Measurements from ENCODE around the gene FAM20C. TPM values are rescaled to one million over a fixed set of nuclear protein-coding genes. Genes with fewer than 3 reads are reported as not detected.

Gene FAM20C
- total RNA-seq, 2 experiments from 2014 or later: 2.6 to 4.1 TPM

GRCh38 chr7:154096-154799 is 38.1 kb upstream of the FAM20C start:
- DNase-seq (no peak), ATAC-seq (ENCODE audit: low read depth) (no peak)
- Mint-ChIP-seq H3K4me1 (peaks cover 9% of the 10 kb centered on the region), H3K9me3 (no peaks in the 10 kb centered on the region), H3K27ac (no peak overlapping the region), H3K27me3 (no peaks in the 10 kb centered on the region), H3K36me3 (peaks cover 2% of the 10 kb centered on the region), H3K4me3 (no peak overlapping the region)
- POLR2A ChIA-PET: no interaction called here

DNA sequence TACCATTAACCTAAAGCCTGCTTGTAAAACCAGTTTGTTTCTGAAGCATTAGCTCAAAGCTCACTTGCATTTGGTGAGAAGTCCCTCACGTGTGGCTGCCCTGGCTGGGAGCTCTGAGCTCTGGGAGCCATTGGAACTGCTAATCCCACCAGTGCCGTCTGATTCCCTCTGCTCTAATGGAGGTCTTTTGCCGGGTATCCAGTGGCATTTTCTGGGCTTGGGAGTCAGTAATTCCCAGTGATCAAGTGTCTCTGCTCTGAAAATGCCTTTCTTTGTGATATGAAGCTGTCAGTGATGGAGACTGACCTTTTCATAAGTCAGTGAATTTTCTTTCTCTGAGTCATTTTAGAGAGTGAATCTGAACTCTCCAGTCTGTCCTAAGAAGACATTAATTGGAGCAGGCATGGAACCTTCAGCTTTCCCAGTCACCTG is 36.9 kb upstream of the FAM20C start:
- Mint-ChIP-seq H3K9me3 (no peaks in the 10 kb centered on the region), H3K4me1 (peaks cover 3% of the 10 kb centered on the region), H3K27me3 (no peaks in the 10 kb centered on the region), H3K4me3 (no peak overlapping the region), H3K27ac (no peak overlapping the region), H3K36me3 (peaks cover 2% of the 10 kb centered on the region)
- POLR2A ChIA-PET: no interaction called here
- ATAC-seq (ENCODE audit: low read depth): no peak
- DNase-seq: no peak

DNA sequence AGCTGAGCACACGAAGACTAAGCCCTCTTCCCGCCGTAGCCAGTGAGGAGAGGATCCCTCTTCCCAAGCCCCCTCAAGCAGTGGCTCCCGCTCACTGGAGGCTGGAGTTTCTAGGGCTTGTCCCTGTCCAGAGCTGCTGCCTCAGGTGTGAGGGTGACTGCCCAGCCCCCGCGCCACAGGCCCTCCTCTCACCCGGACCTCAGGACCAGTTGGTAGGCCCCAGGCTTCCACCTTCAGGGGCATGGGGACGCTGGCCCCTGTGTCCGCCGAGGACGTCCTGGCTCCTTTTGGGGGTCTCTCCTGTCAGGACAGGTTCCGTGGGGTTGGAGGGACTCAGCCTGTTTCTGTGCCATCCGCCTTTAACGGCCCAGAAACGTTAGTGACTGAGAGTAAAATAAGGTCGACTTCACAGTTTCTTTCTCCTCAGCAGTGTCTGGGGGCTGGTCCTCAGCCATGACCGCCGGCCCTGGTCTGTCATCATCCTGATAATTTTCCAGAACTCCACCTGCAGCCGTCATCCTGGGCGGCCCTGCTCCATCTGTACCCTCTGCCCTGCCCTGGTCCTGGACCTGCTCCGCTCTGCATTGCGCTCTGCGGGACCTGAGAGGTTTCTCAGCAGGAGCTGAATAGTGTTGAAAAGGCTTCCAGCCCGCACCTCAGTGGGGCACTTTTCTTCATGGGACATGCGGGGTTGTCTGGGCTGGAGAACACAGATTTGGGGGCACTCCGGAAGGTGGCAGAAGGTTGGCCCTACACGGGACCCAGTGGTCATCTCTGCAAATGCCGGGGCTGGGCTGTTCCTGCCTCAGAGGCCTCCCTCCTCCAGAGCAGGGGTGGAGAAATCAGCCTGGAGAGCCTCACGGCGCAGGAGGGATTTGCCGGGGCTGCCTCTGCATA is 36.0 kb upstream of the FAM20C start:
- H3K9me3 Mint-ChIP-seq: no peaks in the 10 kb centered on the region
- H3K27ac Mint-ChIP-seq: no peak overlapping the region
- no peaks in the 10 kb centered on the region for H3K4me1 Mint-ChIP-seq
- no peak overlapping the region for H3K4me3 Mint-ChIP-seq
- no peaks in the 10 kb centered on the region for H3K36me3 Mint-ChIP-seq
- no peak for DNase-seq
- POLR2A ChIA-PET: no interaction called here
- no peaks in the 10 kb centered on the region for H3K27me3 Mint-ChIP-seq
- ATAC-seq (ENCODE audit: low read depth): no peak

DNA sequence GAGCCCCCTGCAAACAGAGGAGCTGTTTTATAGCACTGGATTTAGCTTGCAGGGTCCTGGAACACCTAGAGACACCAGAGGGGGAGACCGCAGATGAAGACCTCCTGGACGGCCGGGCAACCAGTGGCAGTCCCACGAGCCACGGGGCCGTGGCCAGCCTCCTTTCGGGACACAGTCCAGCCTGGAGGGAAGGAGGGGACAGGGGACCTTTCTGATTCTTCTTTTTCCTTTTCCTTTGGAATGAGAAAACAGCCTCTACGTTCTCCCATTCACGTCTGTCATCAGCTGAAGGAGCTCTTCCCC is 35.4 kb upstream of the FAM20C start:
- Mint-ChIP-seq H3K4me3 (no peak overlapping the region), H3K4me1 (no peaks in the 10 kb centered on the region), H3K36me3 (no peaks in the 10 kb centered on the region), H3K27me3 (no peaks in the 10 kb centered on the region), H3K27ac (no peak overlapping the region), H3K9me3 (no peaks in the 10 kb centered on the region)
- DNase-seq (no peak), ATAC-seq (ENCODE audit: low read depth) (no peak)
- POLR2A ChIA-PET: no interaction called here

DNA sequence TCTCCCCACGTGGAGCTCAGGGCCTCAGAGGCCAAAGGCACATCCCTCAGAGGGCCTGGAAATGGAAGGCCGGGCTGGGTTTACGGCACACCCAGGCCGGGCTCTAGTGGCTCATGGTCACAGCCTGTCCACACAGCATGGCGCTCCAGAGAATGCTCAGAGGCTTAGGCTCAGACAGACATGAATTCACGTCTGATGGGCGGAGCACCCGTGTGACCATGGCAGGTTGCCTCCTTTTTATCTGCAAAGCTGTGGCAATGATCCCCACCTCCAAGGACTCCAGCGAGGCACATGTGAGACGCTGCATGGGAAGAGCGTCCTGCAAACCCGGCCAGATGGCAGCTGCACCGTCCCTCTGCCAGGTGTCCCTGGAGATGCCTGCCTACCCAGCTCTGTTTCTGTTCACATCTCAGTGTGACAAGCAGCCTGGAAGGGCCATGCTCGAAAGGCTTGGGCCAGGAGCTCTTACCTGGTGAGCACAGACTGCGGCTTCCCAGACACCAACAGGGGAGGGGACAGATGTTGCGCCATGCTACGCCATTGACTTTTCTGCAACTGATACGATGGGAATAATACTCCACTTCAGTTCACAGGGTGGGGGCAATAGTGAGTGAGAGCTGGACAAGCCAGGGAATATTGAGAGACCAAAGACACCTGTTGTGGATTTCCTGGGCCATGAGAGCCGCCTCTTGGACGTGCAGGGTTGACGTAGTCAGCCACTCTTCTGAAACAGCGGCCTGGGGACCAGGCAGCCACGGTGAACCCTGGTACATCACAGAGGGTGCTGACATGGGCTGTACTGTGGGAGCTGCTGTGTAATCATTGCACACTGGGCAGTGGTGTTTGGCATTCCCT is 34.4 kb upstream of the FAM20C start:
- Mint-ChIP-seq H3K27ac (no peak overlapping the region), H3K36me3 (no peaks in the 10 kb centered on the region), H3K9me3 (no peaks in the 10 kb centered on the region), H3K4me1 (no peaks in the 10 kb centered on the region), H3K4me3 (no peak overlapping the region), H3K27me3 (no peaks in the 10 kb centered on the region)
- DNase-seq (no peak), ATAC-seq (ENCODE audit: low read depth) (no peak)
- POLR2A ChIA-PET: no interaction called here

DNA sequence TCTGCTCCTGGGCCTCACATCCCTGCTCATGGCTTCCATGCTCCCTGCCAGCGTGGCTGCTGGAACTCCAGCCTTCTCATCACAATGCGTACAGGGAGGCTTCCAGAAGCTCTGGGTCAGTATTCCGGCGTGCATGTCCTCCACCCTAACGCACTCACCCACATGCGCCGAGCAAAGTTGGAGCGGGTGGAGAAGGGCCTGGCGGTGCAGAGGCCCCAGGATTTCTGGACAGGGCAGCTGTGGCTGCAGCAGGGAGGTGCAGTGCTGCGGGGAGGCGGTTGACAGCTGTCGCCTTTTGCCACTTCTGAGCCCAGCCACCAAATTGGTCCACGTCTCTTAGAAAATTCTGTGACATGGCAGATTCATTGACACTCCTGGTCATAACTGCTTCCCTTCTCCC is 33.6 kb upstream of the FAM20C start:
- no peaks in the 10 kb centered on the region for H3K9me3 Mint-ChIP-seq
- peaks cover 1% of the 10 kb centered on the region for H3K4me1 Mint-ChIP-seq
- peaks cover 2% of the 10 kb centered on the region for H3K27me3 Mint-ChIP-seq
- POLR2A ChIA-PET: no interaction called here
- DNase-seq (no peak), ATAC-seq (ENCODE audit: low read depth) (no peak)
- H3K27ac Mint-ChIP-seq: no peak overlapping the region
- H3K36me3 Mint-ChIP-seq: no peaks in the 10 kb centered on the region
- no peak overlapping the region for H3K4me3 Mint-ChIP-seq

GRCh38 chr7:159370-160270 is 32.8 kb upstream of the FAM20C start:
- DNase-seq: no peak
- Mint-ChIP-seq H3K4me3 (no peak overlapping the region), H3K9me3 (no peaks in the 10 kb centered on the region), H3K4me1 (peaks cover 1% of the 10 kb centered on the region), H3K27me3 (peaks cover 2% of the 10 kb centered on the region), H3K27ac (no peak overlapping the region), H3K36me3 (no peaks in the 10 kb centered on the region)
- POLR2A ChIA-PET: no interaction called here
- no peak for ATAC-seq (ENCODE audit: low read depth)

DNA sequence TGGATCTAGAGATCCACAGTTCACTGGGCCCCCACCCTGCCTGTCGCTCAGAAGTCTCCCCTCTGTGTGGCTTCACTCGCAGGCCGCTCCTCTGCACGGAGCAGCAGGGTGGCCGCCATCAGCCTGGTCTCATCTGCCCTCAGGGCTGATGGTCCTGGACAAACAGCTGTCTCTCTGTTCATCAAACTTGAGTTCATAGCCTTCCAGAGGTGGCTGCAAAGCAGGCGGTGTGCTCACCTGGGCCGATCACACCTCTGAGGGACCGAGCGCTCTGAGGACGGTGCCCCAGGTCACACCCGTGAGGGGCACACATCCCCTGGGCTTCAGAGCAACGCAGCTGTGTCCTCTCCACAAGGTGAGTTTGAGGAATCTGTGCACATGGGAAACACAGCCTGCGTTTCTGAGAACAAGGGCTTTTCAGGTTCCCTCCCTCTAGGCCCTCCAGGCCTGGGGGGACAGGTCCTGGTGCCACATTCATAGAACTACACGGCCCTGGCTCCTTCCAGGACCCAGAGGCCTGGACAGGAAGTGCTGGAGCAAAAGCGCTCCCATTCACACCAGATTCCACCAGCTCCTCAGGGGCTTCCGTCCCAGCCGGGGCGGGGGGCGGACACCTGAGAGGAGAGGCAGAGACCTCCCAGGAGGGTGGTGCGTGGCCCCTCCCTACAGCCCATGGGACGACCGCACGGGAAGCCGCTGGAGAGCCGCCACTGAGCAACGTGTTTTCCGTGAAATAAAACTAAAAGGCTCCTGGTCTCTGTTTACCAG is 31.2 kb upstream of the FAM20C start:
- POLR2A ChIA-PET: no interaction called here
- ATAC-seq (ENCODE audit: low read depth): no peak
- Mint-ChIP-seq H3K9me3 (no peaks in the 10 kb centered on the region), H3K27ac (no peak overlapping the region), H3K4me1 (peaks cover 1% of the 10 kb centered on the region), H3K27me3 (peaks cover 2% of the 10 kb centered on the region), H3K4me3 (no peak overlapping the region), H3K36me3 (no peaks in the 10 kb centered on the region)
- DNase-seq: no peak

- peaks cover 1% of the 10 kb centered on the region for H3K4me1 Mint-ChIP-seq
- no peak for DNase-seq
- no peak for ATAC-seq (ENCODE audit: low read depth)
- no peaks in the 10 kb centered on the region for H3K36me3 Mint-ChIP-seq
- H3K27ac Mint-ChIP-seq: no peak overlapping the region
- no peak overlapping the region for H3K4me3 Mint-ChIP-seq
- H3K27me3 Mint-ChIP-seq: peaks cover 2% of the 10 kb centered on the region
- no peaks in the 10 kb centered on the region for H3K9me3 Mint-ChIP-seq
- POLR2A ChIA-PET: no interaction called here
These were observed 29.6 kb upstream of the FAM20C start for GRCh38 chr7:162632-163297.

- peaks cover 1% of the 10 kb centered on the region for H3K4me1 Mint-ChIP-seq
- POLR2A ChIA-PET: no interaction called here
- no peak overlapping the region for H3K27ac Mint-ChIP-seq
- no peak overlapping the region for H3K4me3 Mint-ChIP-seq
- H3K36me3 Mint-ChIP-seq: no peaks in the 10 kb centered on the region
- H3K9me3 Mint-ChIP-seq: no peaks in the 10 kb centered on the region
- H3K27me3 Mint-ChIP-seq: peaks cover 2% of the 10 kb centered on the region
- ATAC-seq (ENCODE audit: low read depth) (no peak), DNase-seq (no peak)
These were observed 29.1 kb upstream of the FAM20C start for GRCh38 chr7:163298-163695.

DNA sequence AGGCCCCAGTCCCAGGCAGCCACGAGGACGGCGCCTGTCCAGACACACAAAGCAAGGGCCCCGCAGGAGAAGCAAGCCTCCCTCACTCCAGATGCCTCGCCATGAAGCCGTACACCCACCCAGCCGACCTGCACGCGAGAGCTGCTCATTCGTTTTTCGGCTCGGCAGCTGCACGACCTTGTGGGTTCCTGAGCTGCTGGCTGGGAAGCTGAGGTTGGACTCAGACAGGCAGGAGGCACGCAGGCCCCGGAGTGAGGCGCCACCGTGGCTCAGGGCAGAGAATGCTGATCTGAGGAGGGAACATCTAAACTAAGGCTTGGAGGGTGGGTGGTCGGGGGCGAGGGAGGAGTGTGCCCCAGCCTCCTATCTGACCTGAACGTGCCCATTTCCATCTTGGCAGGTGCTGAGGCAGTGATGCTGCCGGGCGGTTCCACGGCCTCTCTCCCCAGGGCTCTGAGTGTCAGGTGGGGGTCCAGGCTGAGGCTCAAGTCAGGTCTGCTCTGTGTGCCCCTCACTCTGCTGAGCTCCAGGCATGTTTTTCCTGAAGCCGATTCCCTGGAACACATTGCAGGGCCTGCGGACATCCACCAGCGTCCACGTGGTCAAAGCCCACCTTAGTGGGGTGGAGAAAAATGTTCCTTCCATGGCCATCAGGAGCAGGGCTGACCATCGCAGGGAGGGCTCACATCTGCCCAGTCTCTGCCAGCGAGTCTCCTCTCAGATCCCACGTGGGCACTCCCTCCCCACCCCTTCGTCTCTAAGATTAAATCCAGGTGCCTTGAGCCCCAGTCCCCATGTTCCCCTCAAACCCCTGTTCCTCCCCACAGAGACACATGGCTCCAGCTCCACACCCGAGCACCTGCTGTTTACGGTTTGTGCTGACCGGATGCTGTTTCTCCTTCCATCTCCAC is 28.1 kb upstream of the FAM20C start:
- Mint-ChIP-seq H3K27ac (no peak overlapping the region), H3K4me3 (no peak overlapping the region)
- POLR2A ChIA-PET: no interaction called here

More for the DNA sequence above, 28.1 kb upstream of the FAM20C start:
- no peak for ATAC-seq (ENCODE audit: low read depth)
- no peaks in the 10 kb centered on the region for H3K9me3 Mint-ChIP-seq
- H3K27me3 Mint-ChIP-seq: peaks cover 2% of the 10 kb centered on the region
- H3K36me3 Mint-ChIP-seq: no peaks in the 10 kb centered on the region
- peaks cover 1% of the 10 kb centered on the region for H3K4me1 Mint-ChIP-seq
- DNase-seq: no peak

Measured in activated naive CD8-positive, alpha-beta T cell treated with anti-CD3 and anti-CD28 coated beads, Interleukin-2, amount 10 ng/mL, durations not matched to agents 7 days and 5 days (primary cell).